DOHH2 (cell line): ENCODE results near the gene TRPM3.

Source experiments
- EZH2phosphoT487 ChIP-seq: fragments of 200-600 bp; sonication (generic); IDR thresholded peaks from 2 replicates; pipeline ENCODE4 v1.6.1; 2017; ENCODE audit warnings: borderline replicate concordance, mild to moderate bottlenecking, antibody characterized with exemption, low read length, moderate library complexity, mixed read lengths
- TF ChIP-seq, protein P1 (sequence below): fragments of 200-600 bp; sonication (generic); IDR thresholded peaks from one replicate; pipeline ENCODE4 v1.5.1; 2014; ENCODE audit warnings: antibody characterized with exemption, mild to moderate bottlenecking, low read depth, low read length; ENCODE audit not compliant: poor library complexity, severe bottlenecking

DNA sequence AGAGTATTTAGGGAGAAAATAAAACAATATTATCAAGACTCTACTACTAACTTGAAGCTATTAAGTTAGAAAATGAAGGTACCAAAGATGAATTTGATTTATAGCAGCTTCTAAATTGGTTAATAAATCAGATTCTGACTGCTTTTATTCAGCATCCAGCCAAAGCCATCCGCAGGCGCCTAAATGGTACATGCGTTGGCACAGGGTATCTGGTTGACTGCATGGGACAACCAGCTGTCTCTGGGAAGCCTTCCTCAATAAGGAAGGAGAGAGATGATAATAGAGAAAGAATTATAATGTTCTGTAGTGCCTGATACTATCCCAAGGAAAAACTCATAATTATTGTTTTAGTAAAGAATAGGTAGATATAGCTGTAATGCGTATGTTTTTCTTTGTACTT is 9.1 kb upstream of the TRPM3 start:
- TF ChIP-seq, protein P1, sequence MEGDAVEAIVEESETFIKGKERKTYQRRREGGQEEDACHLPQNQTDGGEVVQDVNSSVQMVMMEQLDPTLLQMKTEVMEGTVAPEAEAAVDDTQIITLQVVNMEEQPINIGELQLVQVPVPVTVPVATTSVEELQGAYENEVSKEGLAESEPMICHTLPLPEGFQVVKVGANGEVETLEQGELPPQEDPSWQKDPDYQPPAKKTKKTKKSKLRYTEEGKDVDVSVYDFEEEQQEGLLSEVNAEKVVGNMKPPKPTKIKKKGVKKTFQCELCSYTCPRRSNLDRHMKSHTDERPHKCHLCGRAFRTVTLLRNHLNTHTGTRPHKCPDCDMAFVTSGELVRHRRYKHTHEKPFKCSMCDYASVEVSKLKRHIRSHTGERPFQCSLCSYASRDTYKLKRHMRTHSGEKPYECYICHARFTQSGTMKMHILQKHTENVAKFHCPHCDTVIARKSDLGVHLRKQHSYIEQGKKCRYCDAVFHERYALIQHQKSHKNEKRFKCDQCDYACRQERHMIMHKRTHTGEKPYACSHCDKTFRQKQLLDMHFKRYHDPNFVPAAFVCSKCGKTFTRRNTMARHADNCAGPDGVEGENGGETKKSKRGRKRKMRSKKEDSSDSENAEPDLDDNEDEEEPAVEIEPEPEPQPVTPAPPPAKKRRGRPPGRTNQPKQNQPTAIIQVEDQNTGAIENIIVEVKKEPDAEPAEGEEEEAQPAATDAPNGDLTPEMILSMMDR = no peak
- TF ChIP-seq EZH2phosphoT487 = no peak
